ENCODE data around the gene BAZ2B. TPM values are rescaled to one million over a fixed set of nuclear protein-coding genes. Genes with fewer than 3 reads are reported as not detected.

The BAZ2B gene
- total and polyA plus RNA-seq, 10 donors, result 5.6 to 158 (median 86.0) TPM

DNA sequence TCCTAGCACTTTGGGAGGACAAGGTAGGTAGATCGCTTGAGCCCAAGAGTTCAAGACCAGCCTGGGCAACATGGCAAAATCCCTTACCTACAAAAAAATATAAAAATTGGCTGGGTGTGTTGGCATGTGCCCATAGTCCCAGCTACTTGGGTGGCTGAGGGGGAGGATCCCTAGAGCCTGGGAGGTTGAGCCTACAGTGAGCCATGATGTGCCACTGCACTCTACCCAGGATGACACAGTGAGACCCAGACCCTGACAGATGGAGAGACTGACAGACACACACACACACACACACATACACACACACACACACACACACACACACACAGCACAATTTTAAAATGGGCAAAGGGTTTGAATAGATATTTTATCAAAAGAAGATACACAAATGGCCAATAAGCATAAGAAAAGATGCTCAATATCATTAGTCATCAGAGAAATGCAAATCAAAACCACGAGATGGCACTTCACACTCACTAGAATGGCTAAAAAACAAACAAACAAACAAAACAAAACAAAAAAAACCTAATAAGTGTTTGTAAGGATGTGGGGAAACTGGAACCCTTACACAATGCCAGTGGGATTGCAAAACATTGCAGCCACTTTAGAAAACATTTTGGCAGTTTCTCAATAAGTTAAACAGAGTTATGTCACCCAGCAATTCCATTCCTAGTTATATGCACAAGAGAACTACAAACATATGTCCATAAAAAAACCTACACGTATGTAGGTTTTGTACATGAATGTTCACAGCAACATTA is 42.3 kb downstream of the BAZ2B start:
- WGBS, 5 donors, result 50 to 65% (median 57%) methylated on average over 3 of the region's 3 CpGs
- Histone ChIP-seq H3K9me3 (peaks cover 0 to 17% (median 6%) of the 10 kb centered on the region in 8 donors), H3K4me3 (peak overlapping the region in 1 of 8 donors; percentile 38), H3K4me1 (peaks cover 0 to 8% (median 0%) of the 10 kb centered on the region in 6 donors), H3K27me3 (replicated peaks in 1 of 7) (no peaks in the 10 kb centered on the region), H3K36me3 (peaks cover 0 to 4% (median 0%) of the 10 kb centered on the region in 6 donors), H3K27ac (peak overlapping the region in 6 of 8 donors; percentile 6 to 82 (median 58))
- intact Hi-C loops (cut with DNase I; ENCODE audit: low total_unique reads), result no loop called here
- no peak for DNase-seq
- TF ChIP-seq POLR2A (IDR thresholded peaks at IDR 0.05) (no peak), POLR2AphosphoS5 (IDR thresholded peaks at IDR 0.05) (no peak)
- TF ChIP-seq, protein P1, sequence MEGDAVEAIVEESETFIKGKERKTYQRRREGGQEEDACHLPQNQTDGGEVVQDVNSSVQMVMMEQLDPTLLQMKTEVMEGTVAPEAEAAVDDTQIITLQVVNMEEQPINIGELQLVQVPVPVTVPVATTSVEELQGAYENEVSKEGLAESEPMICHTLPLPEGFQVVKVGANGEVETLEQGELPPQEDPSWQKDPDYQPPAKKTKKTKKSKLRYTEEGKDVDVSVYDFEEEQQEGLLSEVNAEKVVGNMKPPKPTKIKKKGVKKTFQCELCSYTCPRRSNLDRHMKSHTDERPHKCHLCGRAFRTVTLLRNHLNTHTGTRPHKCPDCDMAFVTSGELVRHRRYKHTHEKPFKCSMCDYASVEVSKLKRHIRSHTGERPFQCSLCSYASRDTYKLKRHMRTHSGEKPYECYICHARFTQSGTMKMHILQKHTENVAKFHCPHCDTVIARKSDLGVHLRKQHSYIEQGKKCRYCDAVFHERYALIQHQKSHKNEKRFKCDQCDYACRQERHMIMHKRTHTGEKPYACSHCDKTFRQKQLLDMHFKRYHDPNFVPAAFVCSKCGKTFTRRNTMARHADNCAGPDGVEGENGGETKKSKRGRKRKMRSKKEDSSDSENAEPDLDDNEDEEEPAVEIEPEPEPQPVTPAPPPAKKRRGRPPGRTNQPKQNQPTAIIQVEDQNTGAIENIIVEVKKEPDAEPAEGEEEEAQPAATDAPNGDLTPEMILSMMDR (IDR thresholded peaks at IDR 0.05 in 8 of 11, conservative IDR thresholded peaks at IDR 0.05 in 3 of 11), result no peak

GRCh38 chr2:159573294-159573693 is 43.1 kb downstream of the BAZ2B start:
- intact Hi-C loops (cut with DNase I; ENCODE audit: low total_unique reads), result no loop called here
- DNase-seq, result no peak
- Histone ChIP-seq H3K36me3 (peaks cover 0 to 4% (median 0%) of the 10 kb centered on the region in 6 donors), H3K27me3 (replicated peaks in 1 of 7) (no peaks in the 10 kb centered on the region), H3K27ac (peak overlapping the region in 5 of 8 donors; percentile 6 to 82 (median 66)), H3K4me3 (no peak overlapping the region), H3K9me3 (peaks cover 0 to 17% (median 6%) of the 10 kb centered on the region in 8 donors), H3K4me1 (peaks cover 0 to 8% (median 0%) of the 10 kb centered on the region in 6 donors)
- TF ChIP-seq POLR2A (IDR thresholded peaks at IDR 0.05) (no peak), POLR2AphosphoS5 (IDR thresholded peaks at IDR 0.05) (no peak)
- TF ChIP-seq, protein P1 (IDR thresholded peaks at IDR 0.05 in 8 of 11, conservative IDR thresholded peaks at IDR 0.05 in 3 of 11), result no peak
- 88 to 97% (median 91%) methylated on average over 4 of the region's 4 CpGs for WGBS, 5 donors

DNA sequence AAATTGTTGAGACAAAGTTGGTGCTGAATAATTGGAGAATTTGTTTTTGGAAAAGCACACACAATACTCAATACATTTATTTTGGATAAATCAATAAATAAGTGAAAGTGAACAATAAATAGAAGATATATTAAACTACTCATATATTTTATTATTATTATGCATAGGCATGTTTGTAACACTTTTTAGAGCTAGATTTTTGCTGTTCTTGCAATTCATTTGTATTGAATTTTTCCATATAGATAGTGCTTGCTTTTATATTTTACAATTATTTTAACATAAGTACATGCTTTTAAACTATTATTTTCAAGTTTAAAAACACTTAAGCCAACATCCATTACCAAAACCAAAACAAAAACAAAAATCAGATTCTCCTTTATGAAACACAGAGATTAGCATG is 43.9 kb downstream of the BAZ2B start:
- peaks cover 0 to 8% (median 0%) of the 10 kb centered on the region in 6 donors for H3K4me1 ChIP-seq
- H3K9me3 ChIP-seq, result peaks cover 0 to 17% (median 6%) of the 10 kb centered on the region in 8 donors
- TF ChIP-seq, protein P1 (IDR thresholded peaks at IDR 0.05 in 8 of 11, conservative IDR thresholded peaks at IDR 0.05 in 3 of 11), result no peak
- TF ChIP-seq POLR2AphosphoS5 (IDR thresholded peaks at IDR 0.05) (no peak), POLR2A (IDR thresholded peaks at IDR 0.05) (no peak)
- intact Hi-C loops (cut with DNase I; ENCODE audit: low total_unique reads), result no loop called here
- peak overlapping the region in 1 of 8 donors; percentile 82 for H3K27ac ChIP-seq
- H3K36me3 ChIP-seq, result peaks cover 0 to 4% (median 0%) of the 10 kb centered on the region in 6 donors
- no peak for DNase-seq
- no peak overlapping the region for H3K4me3 ChIP-seq
- H3K27me3 ChIP-seq (replicated peaks in 1 of 7), result no peaks in the 10 kb centered on the region

DNA sequence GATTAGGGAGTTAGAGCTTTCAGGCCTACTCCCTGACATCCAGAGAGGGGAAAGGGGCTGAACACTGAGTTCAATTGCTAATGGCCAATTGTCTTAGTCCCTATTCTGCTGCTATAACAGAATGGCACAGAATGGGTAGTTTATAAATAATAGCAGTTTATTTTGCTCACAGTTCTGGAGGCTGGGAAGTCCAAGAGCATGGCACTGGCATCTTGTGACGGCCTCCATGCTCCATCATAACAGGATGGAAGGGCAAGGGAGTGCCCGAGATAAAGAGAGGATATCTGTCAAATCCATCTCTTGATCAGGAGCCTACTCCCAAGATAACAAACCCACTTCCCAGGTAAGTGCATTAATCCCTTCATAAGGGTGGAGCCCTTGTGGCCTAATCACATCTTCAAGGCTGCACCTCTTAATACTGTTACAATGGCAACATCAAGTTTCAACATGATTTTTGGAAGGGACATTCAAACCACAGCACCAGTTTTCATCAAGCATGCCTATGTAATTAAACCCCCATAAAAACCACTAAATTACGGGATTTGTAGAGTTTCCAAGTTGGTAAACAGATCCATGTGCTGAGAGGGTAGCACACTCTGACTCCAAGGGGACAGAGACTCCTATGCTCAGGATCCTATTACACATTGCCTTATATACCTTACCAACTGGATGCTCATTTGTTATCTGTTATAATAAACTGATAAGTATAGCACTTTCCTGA is 44.6 kb downstream of the BAZ2B start:
- H3K36me3 ChIP-seq, result peaks cover 0 to 4% (median 0%) of the 10 kb centered on the region in 6 donors
- TF ChIP-seq, protein P1 (IDR thresholded peaks at IDR 0.05 in 8 of 11, conservative IDR thresholded peaks at IDR 0.05 in 3 of 11), result no peak
- TF ChIP-seq POLR2A (IDR thresholded peaks at IDR 0.05), result no peak
- TF ChIP-seq POLR2AphosphoS5 (IDR thresholded peaks at IDR 0.05), result no peak
- peaks cover 0 to 17% (median 6%) of the 10 kb centered on the region in 8 donors for H3K9me3 ChIP-seq
- H3K27ac ChIP-seq, result no peak overlapping the region
- 61 to 93% (median 90%) methylated on average over 3 of the region's 3 CpGs for WGBS, 5 donors
- H3K27me3 ChIP-seq (replicated peaks in 1 of 7), result no peaks in the 10 kb centered on the region
- peaks cover 0 to 8% (median 0%) of the 10 kb centered on the region in 6 donors for H3K4me1 ChIP-seq
- no peak overlapping the region for H3K4me3 ChIP-seq
- intact Hi-C loops (cut with DNase I; ENCODE audit: low total_unique reads), result no loop called here
- DNase-seq, result no peak
